HG03457 (cell line): Measurements from ENCODE around the gene RC3H2.

Experiments used
- ATAC-seq: cut with Tn5 transposase; IDR thresholded peaks from one replicate; pipeline ENCODE4 v1.9.1; 2021; ENCODE audit warnings: moderate number of reproducible peaks; ENCODE audit not compliant: unreplicated experiment

RC3H2 gene

DNA sequence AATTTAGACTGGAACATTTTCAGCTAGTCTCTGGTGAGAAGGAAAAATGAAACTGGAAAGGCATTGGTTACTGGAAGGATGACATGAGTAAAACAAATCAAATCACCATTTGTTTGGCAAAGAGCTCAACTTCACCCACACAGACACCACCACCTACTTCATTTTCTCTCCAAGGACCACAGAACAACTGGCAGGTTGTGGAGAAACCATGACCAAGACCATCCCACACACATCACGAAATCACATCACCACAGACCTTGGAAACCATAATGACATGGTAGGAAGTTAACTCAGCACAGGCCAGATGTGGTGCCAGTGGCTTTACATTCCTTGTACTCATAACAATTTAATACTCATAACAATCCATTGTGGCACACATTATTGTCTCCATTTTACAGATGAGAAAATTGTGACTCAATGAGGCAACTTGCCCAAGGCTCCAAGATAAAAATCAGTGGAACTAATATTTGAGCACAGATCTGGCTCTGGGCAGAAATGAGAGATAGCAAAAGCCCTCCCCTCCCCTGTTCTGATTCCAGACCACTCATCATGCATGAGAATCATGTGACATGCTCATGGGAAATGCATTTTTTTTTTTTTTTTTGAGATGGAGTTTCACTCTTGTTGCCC lies 97.8 kb downstream of the RC3H2 start:
- ATAC-seq = no peak

DNA sequence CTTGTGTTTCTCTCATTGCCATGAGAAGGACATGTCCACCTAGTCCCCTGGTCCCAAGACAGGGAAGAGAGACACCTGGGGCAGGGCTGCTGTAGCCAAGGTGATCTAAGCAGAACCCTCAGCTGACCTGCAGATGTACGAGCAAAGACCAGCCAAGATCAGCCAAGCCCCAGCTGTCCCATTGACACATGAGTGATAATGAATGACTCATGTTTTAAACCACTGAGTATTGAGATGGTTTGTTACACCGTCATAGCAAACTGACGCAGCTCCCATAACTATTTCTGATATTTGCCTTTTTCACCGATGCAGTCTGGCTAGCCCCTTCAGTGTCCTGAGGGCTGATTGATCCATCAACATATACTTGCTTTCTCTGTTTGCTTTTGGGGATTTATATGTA lies 98.5 kb downstream of the RC3H2 start:
- ATAC-seq = no peak

DNA sequence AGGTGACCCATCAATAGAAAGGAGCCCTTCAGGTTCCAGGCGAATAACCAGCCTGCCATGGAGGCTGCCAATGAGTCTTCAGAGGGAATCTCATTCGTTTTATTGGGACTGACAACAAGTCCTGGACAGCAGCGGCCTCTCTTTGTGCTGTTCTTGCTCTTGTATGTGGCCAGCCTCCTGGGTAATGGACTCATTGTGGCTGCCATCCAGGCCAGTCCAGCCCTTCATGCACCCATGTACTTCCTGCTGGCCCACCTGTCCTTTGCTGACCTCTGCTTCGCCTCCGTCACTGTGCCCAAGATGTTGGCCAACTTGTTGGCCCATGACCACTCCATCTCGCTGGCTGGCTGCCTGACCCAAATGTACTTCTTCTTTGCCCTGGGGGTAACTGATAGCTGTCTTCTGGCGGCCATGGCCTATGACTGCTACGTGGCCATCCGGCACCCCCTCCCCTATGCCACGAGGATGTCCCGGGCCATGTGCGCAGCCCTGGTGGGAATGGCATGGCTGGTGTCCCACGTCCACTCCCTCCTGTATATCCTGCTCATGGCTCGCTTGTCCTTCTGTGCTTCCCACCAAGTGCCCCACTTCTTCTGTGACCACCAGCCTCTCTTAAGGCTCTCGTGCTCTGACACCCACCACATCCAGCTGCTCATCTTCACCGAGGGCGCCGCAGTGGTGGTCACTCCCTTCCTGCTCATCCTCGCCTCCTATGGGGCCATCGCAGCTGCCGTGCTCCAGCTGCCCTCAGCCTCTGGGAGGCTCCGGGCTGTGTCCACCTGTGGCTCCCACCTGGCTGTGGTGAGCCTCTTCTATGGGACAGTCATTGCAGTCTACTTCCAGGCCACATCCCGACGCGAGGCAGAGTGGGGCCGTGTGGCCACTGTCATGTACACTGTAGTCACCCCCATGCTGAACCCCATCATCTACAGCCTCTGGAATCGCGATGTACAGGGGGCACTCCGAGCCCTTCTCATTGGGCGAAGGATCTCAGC lies 104.8 kb downstream of the RC3H2 start, which contains the start of gene OR1K1:
Gene OR1K1 (plus strand): TSS at position 58 of the 995 bp plus-strand sequence. CDS start 0 bp downstream, at position 58.
- no peak for ATAC-seq

DNA sequence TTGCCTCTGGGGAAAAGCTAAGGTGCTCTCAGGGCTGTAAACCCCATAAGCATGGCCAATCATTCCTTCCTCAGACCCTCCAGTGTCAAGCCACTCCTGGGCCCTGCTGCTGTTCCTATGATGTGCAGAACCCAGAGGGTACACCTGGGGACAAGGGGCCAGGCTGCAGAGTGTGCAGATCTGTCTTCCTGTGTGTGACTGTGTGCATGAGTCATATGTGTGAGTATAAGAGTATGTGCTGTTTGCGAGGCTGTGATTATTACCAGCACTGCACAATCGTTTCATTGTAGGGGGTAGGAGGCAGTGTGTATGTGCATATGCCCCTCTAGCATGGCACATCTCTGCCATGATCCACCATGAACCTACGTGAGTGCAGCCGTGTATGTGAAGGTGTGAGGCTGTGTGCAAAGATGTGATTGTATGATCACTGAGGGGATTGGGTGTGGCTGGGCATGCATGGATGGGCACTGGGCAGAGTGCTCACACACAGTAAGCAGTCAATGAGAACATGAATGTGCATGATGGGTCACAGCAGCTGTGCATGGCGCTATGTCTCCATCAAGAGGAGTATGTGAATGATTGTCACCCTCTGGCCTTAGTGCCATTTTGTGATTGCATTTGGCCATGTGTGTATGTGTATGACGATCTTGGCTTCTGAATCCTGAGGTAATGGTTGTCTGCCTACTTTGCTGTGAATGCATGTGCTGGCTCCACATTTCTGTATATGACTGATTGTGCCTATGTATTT lies 107.7 kb downstream of the RC3H2 start:
- ATAC-seq = no peak
